Neural cell (in vitro differentiated cells): Measurements from ENCODE around the gene WDR81. TPM values are rescaled to one million over a fixed set of nuclear protein-coding genes. Genes with fewer than 3 reads are reported as not detected.
"Not testable (repeated sequence)": the region's sequence is repeated elsewhere in the genome, so short reads cannot be mapped to it uniquely, and the experiment has no call there.

Source experiments
- H2AFZ ChIP-seq: fragments of 200-600, 300-800 bp; sonication (generic), shearing (Covaris generic); 2 replicates; pipeline ENCODE4 v1.6.0; 2014; ENCODE audit warnings: low read depth, mild to moderate bottlenecking, antibody characterized with exemption, low read length, moderate library complexity
- H3F3A ChIP-seq: fragments of 200-600 bp; shearing (Covaris generic); 2 replicates; pipeline ENCODE4 v1.6.1; 2016; ENCODE audit warnings: mild to moderate bottlenecking, moderate library complexity, mixed read lengths, antibody characterized with exemption, low read length; ENCODE audit not compliant: insufficient read depth, poor library complexity, severe bottlenecking
- H3K27ac ChIP-seq: fragments of 200-600, 300-800 bp; sonication (generic), shearing (Covaris generic); 2 replicates; pipeline ENCODE4 v1.5.1; 2014; ENCODE audit warnings: mild to moderate bottlenecking, low read length, moderate library complexity
- H3K27me3 ChIP-seq: fragments of 300-800, 200-600 bp; sonication (generic), shearing (Covaris generic); 2 replicates; pipeline ENCODE4 v1.6.0; 2014; ENCODE audit warnings: mild to moderate bottlenecking, low read depth, low read length, moderate library complexity; ENCODE audit not compliant: insufficient read depth
- H3K36me3 ChIP-seq: fragments of 300-800, 200-600 bp; sonication (generic), shearing (Covaris generic); 2 replicates; pipeline ENCODE4 v1.5.1; 2014; ENCODE audit warnings: mild to moderate bottlenecking, antibody characterized with exemption, low read length, moderate library complexity; ENCODE audit not compliant: insufficient read depth
- H3K4me2 ChIP-seq: fragments of 300-800, 200-600 bp; sonication (generic), shearing (Covaris generic); 2 replicates; pipeline ENCODE4 v1.6.0; 2014; ENCODE audit warnings: mild to moderate bottlenecking, low read length
- H3K4me3 ChIP-seq: fragments of 300-800, 200-600 bp; sonication (generic), shearing (Covaris generic); 2 replicates; pipeline ENCODE4 v1.5.1; 2014; ENCODE audit warnings: mild to moderate bottlenecking, low read length, moderate library complexity
- H3K79me2 ChIP-seq: fragments of 200-600 bp; shearing (Covaris generic); replicated peaks from 2 replicates; pipeline ENCODE4 v1.6.0; 2014; ENCODE audit warnings: mild to moderate bottlenecking, low read length, moderate library complexity; ENCODE audit not compliant: insufficient read depth
- H3K9ac ChIP-seq: fragments of 300-800, 200-600 bp; sonication (generic), shearing (Covaris generic); 2 replicates; pipeline ENCODE4 v1.6.1; 2016; ENCODE audit warnings: mild to moderate bottlenecking, low read length, mixed read lengths
- H3K9me2 ChIP-seq: fragments of 200-600 bp; shearing (Covaris generic); 2 replicates; pipeline ENCODE4 v1.6.1; 2016; ENCODE audit warnings: mild to moderate bottlenecking, low read length, mixed read lengths; ENCODE audit not compliant: insufficient read depth
- H3K9me3 ChIP-seq: fragments of 200-600, 300-800 bp; sonication (generic), shearing (Covaris generic); 2 replicates; pipeline ENCODE4 v1.6.1; 2016; ENCODE audit warnings: mild to moderate bottlenecking, mixed run types, low read length, moderate library complexity, mixed read lengths
- H4K20me1 ChIP-seq: fragments of 200-600 bp; shearing (Covaris generic); 2 replicates; pipeline ENCODE4 v1.6.1; 2016; ENCODE audit warnings: mild to moderate bottlenecking, mixed run types; ENCODE audit not compliant: insufficient read depth
- CTCF ChIP-seq: fragments of 450-650 bp; IDR thresholded peaks from 2 replicates; pipeline ENCODE4 v1.5.1; 2014; ENCODE audit warnings: antibody characterized with exemption, mild to moderate bottlenecking, moderate library complexity; ENCODE audit not compliant: poor library complexity, severe bottlenecking
- EP300 ChIP-seq: fragments of 450-650 bp; conservative IDR thresholded peaks from 2 replicates; pipeline ENCODE4 v1.6.1; 2014; ENCODE audit warnings: antibody characterized with exemption, mild to moderate bottlenecking, moderate library complexity; ENCODE audit not compliant: poor library complexity, severe bottlenecking
- EZH2 ChIP-seq: fragments of 200-600, 300-800 bp; shearing (Covaris generic), sonication (generic); IDR thresholded peaks from 2 replicates; pipeline ENCODE4 v1.6.1; 2014; ENCODE audit warnings: antibody characterized with exemption, low read length, borderline replicate concordance, mild to moderate bottlenecking; ENCODE audit not compliant: insufficient read depth, poor library complexity, severe bottlenecking
- MXI1 ChIP-seq: fragments of 450-650 bp; conservative IDR thresholded peaks from 2 replicates; pipeline ENCODE4 v1.6.1; 2014; ENCODE audit warnings: antibody characterized with exemption, mild to moderate bottlenecking; ENCODE audit not compliant: poor library complexity, severe bottlenecking
- POLR2AphosphoS5 ChIP-seq: IDR thresholded peaks from 2 replicates; pipeline ENCODE4 v1.6.1; 2012
- RAD21 ChIP-seq: fragments of 450-650 bp; conservative IDR thresholded peaks from 2 replicates; pipeline ENCODE4 v1.6.1; 2014; ENCODE audit warnings: antibody characterized with exemption, mild to moderate bottlenecking, moderate library complexity
- REST ChIP-seq: IDR thresholded peaks from 2 replicates; pipeline ENCODE4 v1.6.1; 2012; ENCODE audit warnings: borderline replicate concordance
- SMC3 ChIP-seq: fragments of 450-650 bp; conservative IDR thresholded peaks from 2 replicates; pipeline ENCODE4 v1.6.1; 2014; ENCODE audit warnings: antibody characterized with exemption, mild to moderate bottlenecking, moderate library complexity; ENCODE audit not compliant: poor library complexity
- TAF1 ChIP-seq: IDR thresholded peaks from 2 replicates; pipeline ENCODE4 v1.6.1; 2012; ENCODE audit warnings: low read depth
- polyA plus RNA-seq: library from polyadenylated mRNA; depleted of rRNA; stranded (reverse); fragments of >200 nt; gene quantifications from 2 replicates; pipeline ENCODE4 v1.2.3, GENCODE V29; 2014

WDR81 gene
- polyA plus RNA-seq, 1 donor from 2014 or later: 5.4 TPM

- Histone ChIP-seq H3K9me3 (no peaks in the 10 kb centered on the region), H3F3A (no peaks in the 10 kb centered on the region), H4K20me1 (no peaks in the 10 kb centered on the region), H3K4me2 (no peak overlapping the region), H3K27ac (no peak overlapping the region), H3K9ac (no peak overlapping the region), H3K9me2 (no peaks in the 10 kb centered on the region), H3K27me3 (no peaks in the 10 kb centered on the region), H3K79me2 (no peaks in the 10 kb centered on the region), H2AFZ (no peak overlapping the region), H3K4me3 (no peak overlapping the region), H3K36me3 (no peaks in the 10 kb centered on the region)
- no peak for TF ChIP-seq RAD21
- TF ChIP-seq EZH2: no peak
- no peak for TF ChIP-seq TAF1
- TF ChIP-seq POLR2AphosphoS5: no peak
- no peak for TF ChIP-seq CTCF
- no peak for TF ChIP-seq REST
- no peak for TF ChIP-seq SMC3
Observed at GRCh38 chr17:1764284-1764683, 39.8 kb downstream of the WDR81 start.

GRCh38 chr17:1764705-1765104 is 40.2 kb downstream of the WDR81 start:
- H3K4me2 ChIP-seq, H3K9ac ChIP-seq, H3K27me3 ChIP-seq, H3K79me2 ChIP-seq, H3K27ac ChIP-seq, H3K9me3 ChIP-seq, H4K20me1 ChIP-seq, H3K36me3 ChIP-seq, H2AFZ ChIP-seq, H3F3A ChIP-seq, H3K4me3 ChIP-seq, H3K9me2 ChIP-seq: not testable (repeated sequence)

- Histone ChIP-seq H3K4me2 (no peak overlapping the region), H3K9me2 (no peaks in the 10 kb centered on the region), H3K4me3 (no peak overlapping the region), H3F3A (no peaks in the 10 kb centered on the region), H4K20me1 (no peaks in the 10 kb centered on the region), H2AFZ (no peak overlapping the region), H3K27ac (no peak overlapping the region), H3K27me3 (no peaks in the 10 kb centered on the region), H3K79me2 (no peaks in the 10 kb centered on the region), H3K9me3 (no peaks in the 10 kb centered on the region), H3K9ac (no peak overlapping the region), H3K36me3 (no peaks in the 10 kb centered on the region)
- TF ChIP-seq EZH2: no peak
- TF ChIP-seq RAD21: no peak
- no peak for TF ChIP-seq REST
- TF ChIP-seq POLR2AphosphoS5: no peak
- no peak for TF ChIP-seq MXI1
- TF ChIP-seq TAF1: no peak
- TF ChIP-seq SMC3: no peak
- TF ChIP-seq CTCF: no peak
- no peak for TF ChIP-seq EP300
Observed at GRCh38 chr17:1765576-1765975, 41.1 kb downstream of the WDR81 start.
